DMS53 treated with DMSO at 0.1 percent for 48 hours (cell line): ENCODE measurements around the gene OLFM2.
"Not testable (repeated sequence)": the region's sequence is repeated elsewhere in the genome, so short reads cannot be mapped to it uniquely, and the experiment has no call there.

Source experiments
- DNase-seq: peaks from one replicate; lab custom pipeline; 2025; ENCODE audit not compliant: unreplicated experiment; lab: John Stamatoyannopoulos, UW

Gene OLFM2

GRCh38 chr19:9943744-9944143 is 7.4 kb upstream of the OLFM2 start:
- no peak for DNase-seq

GRCh38 chr19:9941671-9942070 is 5.4 kb upstream of the OLFM2 start:
- DNase-seq, result no peak

- DNase-seq, result no peak
Observed at GRCh38 chr19:9941231-9941630, 4.9 kb upstream of the OLFM2 start.

- no peak for DNase-seq
Observed at GRCh38 chr19:9940778-9941177, 4.5 kb upstream of the OLFM2 start.

- DNase-seq, result no peak
Observed at GRCh38 chr19:9939301-9939913, 3.1 kb upstream of the OLFM2 start.

GRCh38 chr19:9937001-9937411 is 691 bp upstream of the OLFM2 start:
- DNase-seq, result no peak

GRCh38 chr19:9935506-9936325 is 599 bp downstream of the OLFM2 start:
- no peak for DNase-seq

- no peak for DNase-seq
Observed at GRCh38 chr19:9934132-9934950, 2.0 kb downstream of the OLFM2 start.

- no peak for DNase-seq
Observed at GRCh38 chr19:9932835-9933234, 3.5 kb downstream of the OLFM2 start.

GRCh38 chr19:9931629-9932028 is 4.7 kb downstream of the OLFM2 start:
- no peak for DNase-seq

GRCh38 chr19:9923440-9923839 is 12.9 kb downstream of the OLFM2 start:
- no peak for DNase-seq

- DNase-seq, result not testable (repeated sequence)
Observed at GRCh38 chr19:9922782-9923379, 13.4 kb downstream of the OLFM2 start.

GRCh38 chr19:9917321-9917720 is 19.0 kb downstream of the OLFM2 start:
- DNase-seq, result no peak

- no peak for DNase-seq
Observed at GRCh38 chr19:9916719-9917118, 19.6 kb downstream of the OLFM2 start.

- peak; percentile 27 for DNase-seq
Observed at GRCh38 chr19:9914315-9915207, 21.8 kb downstream of the OLFM2 start.

GRCh38 chr19:9914001-9914314 is 22.4 kb downstream of the OLFM2 start:
- no peak for DNase-seq

- DNase-seq, result no peak
Observed at GRCh38 chr19:9913237-9914000, 22.9 kb downstream of the OLFM2 start.

GRCh38 chr19:9912551-9913236 is 23.6 kb downstream of the OLFM2 start:
- DNase-seq, result no peak

- DNase-seq, result no peak
Observed at GRCh38 chr19:9911524-9912185, 24.7 kb downstream of the OLFM2 start.
